GM12875 (cell line): Measurements from ENCODE around the gene ZBTB25.

Experiments used
- H3K4me3 ChIP-seq: one replicate; pipeline ENCODE4 v1.5.1; 2011; ENCODE audit warnings: low read depth, low read length, control low read depth
- TF ChIP-seq, protein P1 (sequence below): IDR thresholded peaks from 2 replicates; pipeline ENCODE4 v1.5.1; 2011; ENCODE audit warnings: low read depth, mild to moderate bottlenecking, control low read depth, inconsistent platforms, low read length, moderate library complexity, borderline replicate concordance; ENCODE audit not compliant: insufficient read depth

The ZBTB25 gene

GRCh38 chr14:64450255-64450654, 53.4 kb downstream of the ZBTB25 start:
- TF ChIP-seq, protein P1, sequence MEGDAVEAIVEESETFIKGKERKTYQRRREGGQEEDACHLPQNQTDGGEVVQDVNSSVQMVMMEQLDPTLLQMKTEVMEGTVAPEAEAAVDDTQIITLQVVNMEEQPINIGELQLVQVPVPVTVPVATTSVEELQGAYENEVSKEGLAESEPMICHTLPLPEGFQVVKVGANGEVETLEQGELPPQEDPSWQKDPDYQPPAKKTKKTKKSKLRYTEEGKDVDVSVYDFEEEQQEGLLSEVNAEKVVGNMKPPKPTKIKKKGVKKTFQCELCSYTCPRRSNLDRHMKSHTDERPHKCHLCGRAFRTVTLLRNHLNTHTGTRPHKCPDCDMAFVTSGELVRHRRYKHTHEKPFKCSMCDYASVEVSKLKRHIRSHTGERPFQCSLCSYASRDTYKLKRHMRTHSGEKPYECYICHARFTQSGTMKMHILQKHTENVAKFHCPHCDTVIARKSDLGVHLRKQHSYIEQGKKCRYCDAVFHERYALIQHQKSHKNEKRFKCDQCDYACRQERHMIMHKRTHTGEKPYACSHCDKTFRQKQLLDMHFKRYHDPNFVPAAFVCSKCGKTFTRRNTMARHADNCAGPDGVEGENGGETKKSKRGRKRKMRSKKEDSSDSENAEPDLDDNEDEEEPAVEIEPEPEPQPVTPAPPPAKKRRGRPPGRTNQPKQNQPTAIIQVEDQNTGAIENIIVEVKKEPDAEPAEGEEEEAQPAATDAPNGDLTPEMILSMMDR = no peak
- H3K4me3 ChIP-seq = no peak overlapping the region

DNA sequence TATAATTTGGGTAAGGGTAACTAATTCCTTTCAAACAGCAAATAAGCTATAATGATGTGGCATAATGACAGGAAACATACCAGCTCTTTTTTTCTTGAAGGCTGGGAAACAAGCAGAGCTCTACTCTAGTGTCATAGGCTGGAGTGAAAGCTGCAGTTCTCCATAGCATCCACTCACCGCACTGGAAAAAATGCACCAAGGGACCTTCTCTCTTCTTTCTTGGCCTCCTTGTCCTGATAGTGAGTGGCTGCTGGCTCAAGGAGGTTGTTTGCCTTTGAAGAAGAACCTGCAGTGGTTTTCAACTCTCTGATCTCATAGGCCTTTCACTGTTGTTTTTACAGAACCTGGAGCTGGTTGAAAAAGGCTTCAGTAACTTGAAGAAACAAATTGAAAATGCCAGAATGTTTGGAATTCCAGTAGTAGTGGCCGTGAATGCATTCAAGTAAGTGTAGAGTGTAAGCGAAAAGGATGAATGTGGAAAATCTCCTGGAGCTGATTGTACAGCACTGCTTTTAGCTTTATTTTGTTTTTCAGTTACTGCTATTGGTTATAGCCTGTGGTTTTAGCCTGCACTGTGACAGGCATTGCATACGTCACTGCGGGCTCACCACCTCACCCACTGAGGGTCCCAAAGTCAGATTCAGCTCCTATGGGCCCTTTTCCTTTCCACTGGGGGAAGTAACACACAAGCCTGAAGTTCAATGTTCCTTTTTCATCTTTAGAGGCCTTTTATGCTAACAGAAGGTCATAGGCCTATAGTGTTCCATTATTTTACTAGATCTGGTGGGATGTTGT, 55.6 kb downstream of the ZBTB25 start:
- H3K4me3 ChIP-seq = no peak overlapping the region
- TF ChIP-seq, protein P1 = no peak

DNA sequence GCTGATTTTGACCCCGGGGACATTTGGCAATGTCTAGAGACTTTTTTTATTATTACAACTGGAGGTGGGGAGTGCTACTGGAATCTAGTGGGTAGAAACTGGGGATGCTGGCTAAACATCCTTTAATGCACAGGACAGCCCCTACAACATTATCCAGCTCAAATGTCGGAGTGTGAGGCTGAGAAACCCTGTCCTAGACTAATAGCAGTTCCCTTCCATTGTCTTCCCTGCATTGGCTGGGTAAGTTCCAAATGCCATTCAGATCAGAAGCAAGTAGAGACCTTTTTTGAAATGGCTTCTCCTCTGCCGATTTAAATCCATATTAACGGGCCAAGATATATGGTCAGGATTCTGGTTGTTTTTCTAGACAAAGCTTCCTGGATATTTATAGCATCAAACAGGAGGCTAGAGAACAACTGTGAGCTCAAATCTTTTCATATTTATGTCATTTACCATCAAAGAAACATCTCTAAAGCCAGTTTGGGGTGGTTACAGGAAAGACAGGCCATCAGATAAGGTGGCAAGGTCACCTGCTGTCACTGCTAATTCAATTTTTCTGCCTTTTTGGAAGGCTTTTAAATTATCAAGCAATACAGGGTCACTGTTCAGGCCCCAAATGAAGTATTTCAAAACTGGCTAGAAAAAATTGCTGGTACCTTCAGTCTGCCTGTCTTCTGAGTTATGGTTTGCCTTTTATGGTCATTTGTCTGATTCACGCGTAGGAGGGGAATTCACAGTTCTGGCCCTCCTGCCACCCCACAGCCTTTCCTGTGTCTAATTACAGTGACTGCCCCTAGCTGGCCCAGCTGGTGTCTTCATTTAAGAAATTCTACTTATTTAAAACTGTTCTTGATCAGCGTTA, 58.4 kb downstream of the ZBTB25 start:
- H3K4me3 ChIP-seq = no peak overlapping the region
- TF ChIP-seq, protein P1 = no peak

DNA sequence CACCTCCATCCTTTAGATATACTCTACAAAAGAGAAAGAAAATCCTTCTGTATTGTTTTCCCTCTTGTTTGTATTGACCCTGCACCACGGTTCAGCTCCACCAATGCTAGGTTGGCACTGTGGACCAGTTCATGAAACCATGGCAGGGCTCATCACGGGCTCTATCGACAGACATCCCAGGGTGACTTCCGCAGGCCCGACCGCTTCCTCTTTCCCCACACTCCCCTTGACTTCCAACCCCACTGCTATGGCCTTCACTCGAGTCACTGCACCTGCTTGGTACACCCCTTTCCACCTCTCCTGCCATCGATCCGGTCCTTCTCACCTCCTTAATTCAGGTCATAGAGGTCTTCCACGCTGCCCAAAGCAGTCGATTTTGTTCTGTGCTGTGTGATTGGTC, 59.5 kb downstream of the ZBTB25 start:
- TF ChIP-seq, protein P1 = no peak
- H3K4me3 ChIP-seq = no peak overlapping the region

DNA sequence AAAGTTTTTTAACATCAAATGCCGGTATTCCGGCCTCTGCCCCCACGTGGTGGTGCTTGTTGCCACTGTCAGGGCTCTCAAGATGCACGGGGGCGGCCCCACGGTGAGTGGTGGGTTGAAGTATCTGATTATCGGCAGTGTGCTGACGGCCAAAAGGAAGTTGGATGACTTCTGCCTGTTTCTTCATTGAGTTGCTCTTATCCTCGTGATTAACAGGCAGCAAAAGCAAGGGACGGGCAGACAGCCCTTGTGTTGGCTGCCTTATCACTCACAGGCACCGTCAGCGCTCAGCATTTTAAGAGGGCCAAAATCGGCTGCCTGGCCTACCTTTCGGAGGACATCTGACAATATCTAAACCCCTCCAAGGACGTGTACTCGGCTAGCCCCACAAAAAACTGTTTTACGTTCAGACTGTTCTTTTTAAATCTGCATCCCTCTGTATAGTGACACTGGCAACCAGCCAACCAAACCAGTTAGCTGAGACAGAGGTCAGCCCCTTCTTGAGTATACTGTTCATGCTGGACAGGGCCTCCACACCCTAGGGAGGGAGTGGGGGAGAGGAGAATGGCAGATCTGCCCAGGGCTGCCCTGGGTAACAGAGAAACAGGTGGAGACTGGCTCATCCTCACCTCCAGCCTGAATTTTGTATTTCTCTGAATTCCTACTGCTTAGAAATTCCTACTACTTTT, 61.2 kb downstream of the ZBTB25 start:
- H3K4me3 ChIP-seq = no peak overlapping the region
- TF ChIP-seq, protein P1 = no peak

DNA sequence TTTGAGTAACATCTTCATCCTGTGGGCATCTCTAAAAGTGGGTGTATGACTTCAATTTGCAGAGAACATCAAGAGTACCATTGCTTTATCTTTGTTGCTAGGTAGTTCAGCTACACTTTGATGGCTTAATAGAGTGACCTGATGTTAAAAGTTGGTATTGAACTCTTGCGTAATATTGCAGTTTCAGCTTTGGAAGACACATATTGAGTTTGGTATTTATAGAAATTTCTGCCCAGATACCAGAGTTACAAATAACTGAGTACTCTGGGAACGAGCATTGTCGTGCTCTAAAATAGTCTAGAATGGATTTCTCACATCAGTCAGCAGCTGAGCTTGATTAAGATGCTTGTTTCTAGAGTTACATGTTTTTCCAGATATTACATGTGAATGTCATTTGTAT, 63.1 kb downstream of the ZBTB25 start:
- TF ChIP-seq, protein P1 = no peak
- no peak overlapping the region for H3K4me3 ChIP-seq
